ENCODE measurements around the gene KMT5C.

KMT5C gene

GRCh38 chr19:55352040-55352439, 12.4 kb downstream of the KMT5C start:
- TF ChIP-seq CTCF (IDR thresholded peaks at IDR 0.05; ENCODE audit: extremely low read depth, insufficient read depth, missing control alignments): no peak
- no peak for DNase-seq (ENCODE audit: low spot score)
- in situ Hi-C loops (cut with MboI; ENCODE audit: low pct_unique_long_range_greater_than_20kb, low sequenced_read_pairs, unreplicated experiment): no loop called here

GRCh38 chr19:55352549-55353145, 13.0 kb downstream of the KMT5C start:
- in situ Hi-C loops (cut with MboI; ENCODE audit: low pct_unique_long_range_greater_than_20kb, low sequenced_read_pairs, unreplicated experiment): no loop called here
- DNase-seq (ENCODE audit: low spot score): no peak
- TF ChIP-seq CTCF (IDR thresholded peaks at IDR 0.05; ENCODE audit: extremely low read depth, insufficient read depth, missing control alignments): no peak

GRCh38 chr19:55353356-55353802, 13.7 kb downstream of the KMT5C start:
- no peak for DNase-seq (ENCODE audit: low spot score)
- no peak for TF ChIP-seq CTCF (IDR thresholded peaks at IDR 0.05; ENCODE audit: extremely low read depth, insufficient read depth, missing control alignments)
- in situ Hi-C loops (cut with MboI; ENCODE audit: low pct_unique_long_range_greater_than_20kb, low sequenced_read_pairs, unreplicated experiment): no loop called here

- in situ Hi-C loops (cut with MboI; ENCODE audit: low pct_unique_long_range_greater_than_20kb, low sequenced_read_pairs, unreplicated experiment): no loop called here
- no peak for TF ChIP-seq CTCF (IDR thresholded peaks at IDR 0.05; ENCODE audit: extremely low read depth, insufficient read depth, missing control alignments)
- DNase-seq (ENCODE audit: low spot score): peak; percentile 94
These were observed 14.4 kb downstream of the KMT5C start for GRCh38 chr19:55353803-55354697.

- TF ChIP-seq CTCF (IDR thresholded peaks at IDR 0.05; ENCODE audit: extremely low read depth, insufficient read depth, missing control alignments): no peak
- no peak for DNase-seq (ENCODE audit: low spot score)
- in situ Hi-C loops (cut with MboI; ENCODE audit: low pct_unique_long_range_greater_than_20kb, low sequenced_read_pairs, unreplicated experiment): no loop called here
These were observed 15.1 kb downstream of the KMT5C start, which contains the start of gene COX6B2 for GRCh38 chr19:55354698-55355212. Gene COX6B2, minus strand, starts transcription at chr19:55354719. Its CDS starts 198 bp downstream, at chr19:55354521.

GRCh38 chr19:55355213-55355821, 15.6 kb downstream of the KMT5C start:
- no peak for TF ChIP-seq CTCF (IDR thresholded peaks at IDR 0.05; ENCODE audit: extremely low read depth, insufficient read depth, missing control alignments)
- in situ Hi-C loops (cut with MboI; ENCODE audit: low pct_unique_long_range_greater_than_20kb, low sequenced_read_pairs, unreplicated experiment): no loop called here
- no peak for DNase-seq (ENCODE audit: low spot score)

All from GM13977 (cell line).